Parathyroid adenoma (tissue), 2 donors: Measurements from ENCODE around the gene KCTD17.

ENCODE experiments used
- H2AFZ ChIP-seq: fragments of 300-600 bp; sonication (generic); one replicate; pipeline ENCODE4 v1.7.0; 2017; ENCODE audit warnings: antibody characterized with exemption, mild to moderate bottlenecking
- H3K27ac ChIP-seq: fragments of 300-600 bp; sonication (generic); one replicate; pipeline ENCODE4 v1.7.0; 2017
- H3K27me3 ChIP-seq: fragments of 300-600 bp; sonication (generic); one replicate; pipeline ENCODE4 v1.7.0; 2017; ENCODE audit warnings: low read length; ENCODE audit not compliant: control insufficient read depth, insufficient read depth
- H3K36me3 ChIP-seq: fragments of 300-600 bp; sonication (generic); one replicate; pipeline ENCODE4 v1.7.0; 2017; ENCODE audit warnings: low read length; ENCODE audit not compliant: control insufficient read depth, insufficient read depth
- H3K4me1 ChIP-seq: fragments of 300-600 bp; sonication (generic); one replicate; pipeline ENCODE4 v1.7.0; 2017; ENCODE audit warnings: control low read depth
- H3K4me2 ChIP-seq: fragments of 300-600 bp; sonication (generic); one replicate; pipeline ENCODE4 v1.7.0; 2017; ENCODE audit warnings: low read length
- H3K4me3 ChIP-seq: fragments of 300-600 bp; sonication (generic); one replicate; pipeline ENCODE4 v1.7.0; 2017; ENCODE audit warnings: low read depth, low read length
- H3K79me2 ChIP-seq: fragments of 300-600 bp; sonication (generic); one replicate; pipeline ENCODE4 v1.7.0; 2017; ENCODE audit warnings: control low read depth
- H3K9ac ChIP-seq: fragments of 300-600 bp; sonication (generic); one replicate; pipeline ENCODE4 v1.7.0; 2017; ENCODE audit warnings: mild to moderate bottlenecking
- H3K9me3 ChIP-seq: fragments of 300-600 bp; sonication (generic); one replicate; pipeline ENCODE4 v1.7.0; 2017; ENCODE audit warnings: low read length; ENCODE audit not compliant: control insufficient read depth
- CTCF ChIP-seq: fragments of 300-600 bp; sonication (generic); IDR thresholded peaks from one replicate; pipeline ENCODE4 v1.7.0; 2017; ENCODE audit warnings: antibody characterized with exemption, mild to moderate bottlenecking
- donor health status: primary hyperparathyroidism.

KCTD17 gene

GRCh38 chr22:37022483-37023337 lies 28.8 kb upstream of the KCTD17 start:
- Histone ChIP-seq H3K4me1 (no peaks in the 10 kb centered on the region), H3K9ac (no peak overlapping the region), H3K4me2 (no peak overlapping the region), H3K4me3 (no peak overlapping the region), H2AFZ (no peak overlapping the region), H3K27ac (no peak overlapping the region), H3K36me3 (no peaks in the 10 kb centered on the region), H3K27me3 (no peaks in the 10 kb centered on the region), H3K9me3 (no peaks in the 10 kb centered on the region), H3K79me2 (no peaks in the 10 kb centered on the region)
- no peak for TF ChIP-seq CTCF

- H2AFZ ChIP-seq: no peak overlapping the region
- H3K4me3 ChIP-seq: no peak overlapping the region
- TF ChIP-seq CTCF: no peak
- H3K27ac ChIP-seq: no peak overlapping the region
- H3K4me1 ChIP-seq: no peaks in the 10 kb centered on the region
- H3K36me3 ChIP-seq: no peaks in the 10 kb centered on the region
- no peaks in the 10 kb centered on the region for H3K9me3 ChIP-seq
- H3K9ac ChIP-seq: no peak overlapping the region
- no peak overlapping the region for H3K4me2 ChIP-seq
- no peaks in the 10 kb centered on the region for H3K79me2 ChIP-seq
- H3K27me3 ChIP-seq: no peaks in the 10 kb centered on the region
Observed at GRCh38 chr22:37023743-37024338, 27.7 kb upstream of the KCTD17 start.

GRCh38 chr22:37024339-37025157 lies 27.0 kb upstream of the KCTD17 start:
- Histone ChIP-seq H3K36me3 (no peaks in the 10 kb centered on the region), H3K4me3 (no peak overlapping the region), H3K4me1 (no peaks in the 10 kb centered on the region), H2AFZ (no peak overlapping the region), H3K27ac (no peak overlapping the region), H3K79me2 (no peaks in the 10 kb centered on the region), H3K9ac (no peak overlapping the region), H3K27me3 (no peaks in the 10 kb centered on the region), H3K9me3 (no peaks in the 10 kb centered on the region), H3K4me2 (no peak overlapping the region)
- no peak for TF ChIP-seq CTCF

GRCh38 chr22:37025500-37026070 lies 26.0 kb upstream of the KCTD17 start:
- H3K36me3 ChIP-seq: no peaks in the 10 kb centered on the region
- H3K27me3 ChIP-seq: no peaks in the 10 kb centered on the region
- no peak for TF ChIP-seq CTCF
- H3K4me1 ChIP-seq: no peaks in the 10 kb centered on the region
- H3K27ac ChIP-seq: no peak overlapping the region
- no peaks in the 10 kb centered on the region for H3K9me3 ChIP-seq
- H3K4me2 ChIP-seq: no peak overlapping the region
- no peaks in the 10 kb centered on the region for H3K79me2 ChIP-seq
- H3K9ac ChIP-seq: no peak overlapping the region
- H2AFZ ChIP-seq: no peak overlapping the region
- no peak overlapping the region for H3K4me3 ChIP-seq
